ENCODE results near the gene ZFHX2.
"Not testable (repeated sequence)": the region's sequence is repeated elsewhere in the genome, so short reads cannot be mapped to it uniquely, and the experiment has no call there.

Gene ZFHX2

DNA sequence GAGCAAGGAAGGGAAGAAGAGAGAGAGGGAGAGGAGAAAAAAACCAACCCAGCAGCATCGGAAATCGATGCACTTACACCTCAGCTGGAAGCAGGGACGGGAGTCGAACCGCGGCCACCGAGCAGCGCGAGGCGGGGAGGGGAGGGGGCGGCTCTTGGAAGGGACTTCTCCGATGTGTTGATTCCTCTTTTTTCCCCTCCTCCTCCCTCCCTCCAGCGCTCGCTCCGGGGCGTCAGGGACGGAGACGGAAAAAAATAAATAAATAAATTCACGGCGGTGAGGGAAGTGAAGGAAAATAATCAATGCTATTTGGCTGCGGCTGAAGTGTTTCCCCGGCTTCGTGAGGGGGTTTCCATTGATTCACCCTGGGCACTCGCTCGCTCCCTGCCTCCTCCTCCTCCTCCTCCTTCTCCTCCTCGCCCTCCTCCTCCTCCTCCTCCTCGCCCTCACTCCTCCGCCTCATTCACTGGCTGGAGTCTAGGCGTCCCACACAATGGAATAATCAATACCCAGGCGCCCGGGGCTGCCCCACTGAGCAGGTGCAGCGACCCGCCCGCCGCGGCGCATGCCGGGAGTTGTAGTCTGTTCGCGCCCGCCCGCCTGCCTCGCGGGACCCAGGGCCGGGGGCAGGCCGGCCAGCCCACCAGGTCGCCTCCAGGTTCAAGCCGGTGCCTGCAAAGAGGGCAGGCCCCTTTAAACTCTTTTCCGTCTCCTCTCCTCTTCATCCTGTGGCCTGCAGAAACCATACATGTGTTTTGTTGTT is at the start of gene ZFHX2:
Gene ZFHX2 (minus strand): TSS at position 500 of the 763 bp plus-strand sequence. CDS start 16,440 bp downstream, outside the sequence.
- no peak for DNase-seq (ENCODE audit: low read depth, low spot score)
- no peak within 1 kb of the TSS for H3K27ac ChIP-seq

GRCh38 chr14:23600806-23601205 is 49.2 kb upstream of the ZFHX2 start:
- H3K27ac ChIP-seq: no peak overlapping the region
- DNase-seq (ENCODE audit: low read depth, low spot score): no peak

DNA sequence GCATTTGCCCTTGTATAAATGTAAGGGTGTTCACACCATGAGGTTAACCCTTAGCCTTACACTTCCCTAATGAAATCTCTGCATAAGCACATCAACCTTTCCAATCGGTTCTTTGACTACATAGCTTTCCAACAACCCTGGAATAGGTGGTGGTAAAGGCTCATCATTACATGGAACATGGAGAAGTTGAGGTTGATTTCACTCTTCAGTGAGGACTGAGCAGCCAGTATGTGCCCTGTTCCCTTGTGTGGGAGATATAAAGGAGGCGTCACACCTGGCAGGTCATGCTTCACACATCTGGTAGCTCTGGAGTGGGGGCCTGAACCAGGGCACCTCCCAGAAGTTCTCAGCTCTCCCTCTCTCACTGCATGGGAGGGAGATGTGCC is 48.8 kb upstream of the ZFHX2 start:
- no peak overlapping the region for H3K27ac ChIP-seq
- no peak for DNase-seq (ENCODE audit: low read depth, low spot score)

GRCh38 chr14:23594191-23594590 is 42.6 kb upstream of the ZFHX2 start:
- DNase-seq (ENCODE audit: low read depth, low spot score); H3K27ac ChIP-seq: not testable (repeated sequence)

DNA sequence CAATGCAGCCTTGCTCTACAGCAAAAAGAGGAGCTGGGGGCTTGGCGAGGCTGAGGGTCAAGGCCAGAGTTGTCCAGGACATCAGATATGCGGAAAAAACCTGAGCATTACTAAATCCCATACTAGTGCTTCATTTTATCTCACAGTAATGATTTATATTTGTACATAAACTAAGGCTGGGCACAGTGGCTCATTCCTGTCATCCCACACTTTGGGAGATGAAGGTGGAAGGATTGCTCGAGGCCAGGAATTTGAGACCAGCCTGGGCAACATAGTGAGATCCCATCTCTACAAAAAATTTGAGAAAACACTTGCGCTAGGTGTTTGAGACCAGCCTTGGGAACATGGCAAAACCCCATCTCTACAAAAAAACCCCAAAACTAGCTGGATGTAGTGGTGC is 38.6 kb upstream of the ZFHX2 start:
- H3K27ac ChIP-seq: no peak overlapping the region
- no peak for DNase-seq (ENCODE audit: low read depth, low spot score)

DNA sequence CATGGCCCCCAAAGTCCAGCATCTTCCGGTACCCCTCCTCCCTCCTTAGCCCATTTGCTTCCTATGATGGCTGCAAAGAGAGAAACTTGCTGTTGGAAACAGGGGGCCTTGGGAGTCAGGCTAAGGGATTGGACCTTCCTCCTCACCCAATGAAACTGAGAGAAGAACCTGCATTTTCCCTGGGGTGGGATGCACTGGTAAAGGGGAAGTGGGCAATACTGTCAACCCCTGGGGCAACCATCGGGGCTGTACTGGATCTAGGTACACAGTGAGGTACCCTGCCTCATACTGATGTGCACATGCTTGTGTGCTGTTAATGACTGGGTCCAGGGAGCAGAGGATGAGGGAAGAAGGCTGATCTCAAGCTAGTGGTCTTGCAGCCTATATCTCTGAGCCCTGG is 38.0 kb upstream of the ZFHX2 start:
- DNase-seq (ENCODE audit: low read depth, low spot score): no peak
- no peak overlapping the region for H3K27ac ChIP-seq

DNA sequence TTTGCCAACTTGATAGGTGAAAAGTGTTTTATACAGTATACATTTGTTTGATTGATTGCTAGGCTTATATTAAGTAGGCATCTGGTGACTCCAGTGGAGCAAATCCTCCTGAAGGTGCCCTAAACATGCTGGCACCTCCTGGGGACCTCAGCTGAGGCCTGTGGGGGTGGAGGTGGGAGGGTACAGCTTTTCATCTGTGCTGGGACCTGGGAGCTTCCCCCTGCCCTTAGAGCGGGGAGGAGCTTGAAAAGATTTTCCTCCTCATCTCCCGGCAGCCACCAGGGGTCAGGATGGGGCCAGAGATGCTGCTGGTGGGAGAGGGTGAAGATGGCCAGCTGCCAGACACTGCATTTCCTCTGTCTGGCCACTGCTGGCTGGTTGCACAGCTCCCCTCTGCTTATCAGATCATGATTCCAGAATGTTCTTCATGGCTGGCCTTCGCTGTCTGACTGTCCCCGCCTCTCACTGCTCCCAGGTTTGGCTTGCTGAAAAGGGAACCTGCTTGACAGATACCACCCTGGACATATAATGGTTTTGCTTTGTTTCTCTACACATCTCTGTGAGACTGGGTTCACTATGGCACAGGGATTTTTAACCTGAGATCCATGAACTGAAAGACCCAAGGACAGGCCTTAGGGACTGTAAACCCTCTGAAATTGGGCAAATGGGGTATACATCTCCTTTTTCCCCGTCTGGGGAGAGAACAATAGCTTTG is 37.5 kb upstream of the ZFHX2 start:
- DNase-seq (ENCODE audit: low read depth, low spot score): peak; percentile 39
- no peak overlapping the region for H3K27ac ChIP-seq

GRCh38 chr14:23584527-23585203 is 33.1 kb upstream of the ZFHX2 start:
- not testable (repeated sequence) for DNase-seq (ENCODE audit: low read depth, low spot score); H3K27ac ChIP-seq

DNA sequence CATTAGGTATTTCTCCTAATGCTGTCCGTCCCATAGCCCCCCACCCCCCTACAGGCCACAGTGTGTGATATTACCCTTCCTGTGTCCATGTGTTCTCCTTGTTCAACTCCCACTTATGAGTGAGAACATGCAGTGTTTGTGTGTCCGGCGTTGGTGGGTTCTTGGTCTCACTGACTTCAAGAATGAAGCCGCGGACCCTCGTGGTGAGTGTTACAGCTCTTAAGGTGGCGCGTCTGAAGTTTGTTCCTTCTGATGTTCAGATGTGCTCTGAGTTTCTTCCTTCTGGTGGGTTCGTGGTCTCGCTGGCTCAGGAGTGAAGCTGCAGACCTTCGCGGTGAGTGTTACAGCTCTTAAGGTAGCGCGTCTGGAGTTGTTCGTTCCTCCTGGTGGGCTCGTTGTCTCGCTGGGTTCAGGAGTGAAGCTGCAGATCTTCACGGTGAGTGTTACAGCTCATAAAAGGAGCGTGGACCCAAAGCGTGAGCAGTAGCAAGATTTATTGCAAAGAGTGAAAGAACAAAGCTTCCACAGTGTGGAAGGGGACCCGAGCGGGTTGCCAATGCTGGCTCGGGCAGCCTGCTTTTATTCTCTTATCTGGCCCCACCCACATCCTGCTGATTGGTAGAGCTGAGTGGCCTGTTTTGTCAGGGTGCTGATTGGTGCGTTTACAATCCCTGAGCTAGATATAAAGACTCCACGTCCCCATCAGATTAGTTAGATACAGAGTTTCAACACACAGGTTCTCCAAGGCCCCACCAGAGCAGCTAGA is 32.4 kb upstream of the ZFHX2 start:
- not testable (repeated sequence) for H3K27ac ChIP-seq; DNase-seq (ENCODE audit: low read depth, low spot score)

DNA sequence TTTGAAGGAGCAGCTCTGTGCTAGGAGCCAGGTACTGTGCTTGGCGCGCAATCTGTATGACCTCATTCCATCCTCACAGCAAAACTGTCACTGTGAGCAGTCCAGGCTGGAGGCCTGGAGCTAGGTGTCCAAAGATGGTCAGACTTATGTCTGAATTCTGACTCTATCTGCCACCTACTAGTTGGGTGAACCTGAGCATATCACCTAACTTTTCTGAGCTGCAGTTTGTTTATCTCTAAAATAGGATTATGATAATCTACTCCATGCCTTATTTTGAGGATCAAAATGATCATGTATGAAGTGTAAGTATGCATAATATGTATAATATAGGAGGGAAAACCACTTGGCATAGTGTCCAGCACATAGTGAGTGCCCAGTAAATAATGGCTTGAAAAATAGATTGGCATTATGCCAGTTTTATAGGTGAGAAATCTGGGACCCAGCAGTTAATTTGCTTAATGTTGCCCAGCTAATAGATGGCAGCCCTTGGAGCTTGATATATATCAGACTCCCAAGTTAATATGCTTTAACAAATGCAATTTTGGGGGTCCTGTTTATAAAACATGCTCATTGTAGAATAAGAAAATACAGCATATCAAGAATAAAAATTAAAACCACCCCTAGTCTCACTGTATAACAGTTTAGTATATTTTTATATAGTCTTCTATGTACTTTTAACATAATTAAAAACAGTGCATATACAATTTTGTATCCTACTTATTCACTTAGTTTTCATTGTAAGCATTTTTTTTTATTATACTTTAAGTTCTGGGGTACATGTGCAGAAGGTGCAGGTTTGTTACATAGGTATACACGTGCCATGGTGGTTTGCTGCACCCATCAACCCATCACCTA is 31.6 kb upstream of the ZFHX2 start:
- no peak for DNase-seq (ENCODE audit: low read depth, low spot score)
- no peak overlapping the region for H3K27ac ChIP-seq

GRCh38 chr14:23580948-23581281 is 29.4 kb upstream of the ZFHX2 start:
- no peak overlapping the region for H3K27ac ChIP-seq
- DNase-seq (ENCODE audit: low read depth, low spot score): no peak

DNA sequence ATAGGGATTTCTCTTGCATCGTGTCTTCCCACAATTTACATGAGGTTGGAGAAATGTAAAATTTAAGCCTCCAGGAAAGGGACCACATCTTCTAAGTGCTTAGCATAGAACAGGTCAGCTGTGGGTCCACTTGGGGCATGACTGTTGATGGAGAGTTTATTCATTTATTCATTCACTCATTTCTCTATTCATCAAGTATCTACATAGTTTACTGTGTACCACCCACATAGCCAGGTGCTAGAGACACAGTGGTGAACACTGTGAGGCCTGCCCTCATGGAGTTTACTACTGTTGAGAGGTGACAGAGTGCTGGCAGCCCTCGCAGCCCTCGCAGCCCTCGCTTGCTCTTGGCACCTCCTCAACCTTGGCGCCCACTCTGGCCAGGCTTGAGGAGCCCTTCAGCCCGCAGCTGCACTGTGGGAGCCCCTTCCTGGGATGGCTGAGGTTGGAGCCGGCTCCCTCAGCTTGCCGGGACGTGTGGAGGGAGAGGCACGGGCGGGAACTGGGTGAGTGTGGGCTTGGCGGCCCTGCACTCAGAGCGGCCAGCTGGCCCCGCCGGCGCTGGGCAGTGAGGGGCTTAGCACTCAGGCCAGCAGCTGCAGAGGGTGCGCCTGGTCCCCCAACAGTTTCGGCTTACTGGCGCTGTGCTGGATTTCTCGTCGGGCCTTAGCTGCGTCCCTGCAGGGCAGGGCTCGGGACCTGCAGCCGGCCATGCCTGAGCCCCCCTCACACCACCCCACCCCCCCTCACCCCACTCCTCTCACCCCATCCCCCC is 28.8 kb upstream of the ZFHX2 start:
- H3K27ac ChIP-seq: no peak overlapping the region
- DNase-seq (ENCODE audit: low read depth, low spot score): no peak

GRCh38 chr14:23579739-23580138 is 28.2 kb upstream of the ZFHX2 start:
- DNase-seq (ENCODE audit: low read depth, low spot score): no peak
- H3K27ac ChIP-seq: no peak overlapping the region

- H3K27ac ChIP-seq: no peak overlapping the region
- DNase-seq (ENCODE audit: low read depth, low spot score): no peak
These were observed 27.7 kb upstream of the ZFHX2 start for GRCh38 chr14:23579311-23579630.

GRCh38 chr14:23578560-23579310 is 27.2 kb upstream of the ZFHX2 start, which contains the start of gene JPH4:
JPH4 (minus strand) TSS chr14:23578790; CDS start chr14:23577453, 1,337 bp downstream.
- DNase-seq (ENCODE audit: low read depth, low spot score): no peak
- no peak within 1 kb of the TSS for H3K27ac ChIP-seq

- no peak overlapping the region for H3K27ac ChIP-seq
- DNase-seq (ENCODE audit: low read depth, low spot score): no peak
These were observed 26.3 kb upstream of the ZFHX2 start for GRCh38 chr14:23577710-23578392.

DNA sequence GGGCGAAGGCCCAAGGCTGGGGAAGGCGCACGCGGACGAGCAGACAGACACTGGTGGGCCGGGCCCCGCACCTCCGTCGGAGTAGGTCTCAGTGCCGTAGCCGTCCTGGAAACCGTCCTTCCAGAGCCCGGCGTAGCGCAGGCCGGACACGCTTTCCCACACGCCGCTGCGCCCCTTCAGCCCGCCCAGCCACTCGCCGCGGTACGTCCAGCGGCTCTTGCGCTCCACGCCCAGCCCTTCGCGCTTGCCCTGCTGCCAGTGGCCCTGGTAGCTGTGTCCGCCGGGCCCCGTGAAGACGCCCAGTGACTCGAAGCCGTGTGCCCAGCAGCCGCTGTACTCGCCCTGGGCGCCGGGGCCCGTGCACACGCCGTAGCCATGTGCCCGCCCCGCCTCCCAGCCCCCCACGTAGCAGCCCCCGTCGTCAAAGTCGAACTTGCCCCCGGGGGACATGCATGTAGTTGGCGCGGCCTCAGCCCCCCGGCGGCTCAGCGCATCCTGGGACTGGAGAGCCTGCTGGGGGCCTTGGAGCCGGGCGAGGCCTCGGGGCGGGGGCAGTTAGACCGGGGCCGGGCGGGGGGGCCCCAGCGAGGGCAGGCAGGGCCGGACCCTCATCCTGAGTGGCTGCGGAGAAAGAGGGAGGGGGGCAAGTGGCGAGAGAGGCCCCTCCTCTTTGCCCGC is 25.6 kb upstream of the ZFHX2 start:
- no peak overlapping the region for H3K27ac ChIP-seq
- no peak for DNase-seq (ENCODE audit: low read depth, low spot score)

Data from epithelial cell of prostate (primary cell).